Aorta (tissue), 4 donors: ENCODE data around the gene CAPN8. TPM values are rescaled to one million over a fixed set of nuclear protein-coding genes. Genes with fewer than 3 reads are reported as not detected.

ENCODE experiments used
- polyA plus RNA-seq, 2 donors: library from polyadenylated mRNA; stranded (reverse); fragments of 200-250 nt; gene quantifications; one replicate each; pipeline ENCODE4 v1.2.3, GENCODE V29; 2013
- total RNA-seq, 2 donors: library from RNA; stranded (reverse); fragmentation: NEBNext Ultra II Directional; extraction: Animal tissue kit (Norgen Biotek cat#: 25700); gene quantifications; one replicate each; pipeline ENCODE4 v1.2.1, GENCODE V29; 2021
- donor health status: healthy with polysubstance abuse.
- donor health status: Bipolar disorder and iron deficiency.
- donor health status: DM: no; HTN: no; CAD: no.
- donor health status: DM: yes; HTN: yes; CAD: no.

CAPN8 gene
- total and polyA plus RNA-seq, 4 donors: 0.33 to 2.9 (median 0.45) TPM; not detected in 1

Other genes with a start within 250 kb of the CAPN8 start
- gene CAPN2, start 46.8 kb upstream of the CAPN8 start, total RNA-seq: 100 to 1,000 TPM; 208 to 213 TPM
- 100 to 1,000 TPM in 1 of 2 donors, 10 to 100 TPM in 1; 99.8 to 190 TPM for gene CAPN2, start 46.8 kb upstream of the CAPN8 start, polyA plus RNA-seq
- gene TP53BP2, start 180.2 kb upstream of the CAPN8 start, total RNA-seq: 10 to 100 TPM; 60.6 to 83.9 TPM
- 10 to 100 TPM; 10.3 to 22.3 TPM for gene TP53BP2, start 180.2 kb upstream of the CAPN8 start, polyA plus RNA-seq